GM21526 (cell line): Measurements from ENCODE around the gene DUSP2.
"Not testable (repeated sequence)": the region's sequence is repeated elsewhere in the genome, so short reads cannot be mapped to it uniquely, and the experiment has no call there.

Experiments used
- ATAC-seq: cut with Tn5 transposase; IDR thresholded peaks from one replicate; pipeline ENCODE4 v1.9.1; 2021; ENCODE audit warnings: moderate library complexity; ENCODE audit not compliant: unreplicated experiment, low FRiP score

DUSP2 gene

GRCh38 chr2:96163768-96164429 is 18.7 kb upstream of the DUSP2 start:
- peak; percentile 57 for ATAC-seq

GRCh38 chr2:96163415-96163767 is 18.2 kb upstream of the DUSP2 start:
- ATAC-seq, result peak; percentile 14

GRCh38 chr2:96161898-96162297 is 16.7 kb upstream of the DUSP2 start:
- ATAC-seq, result no peak

- not testable (repeated sequence) for ATAC-seq
Observed at GRCh38 chr2:96160366-96160765, 15.1 kb upstream of the DUSP2 start.

DNA sequence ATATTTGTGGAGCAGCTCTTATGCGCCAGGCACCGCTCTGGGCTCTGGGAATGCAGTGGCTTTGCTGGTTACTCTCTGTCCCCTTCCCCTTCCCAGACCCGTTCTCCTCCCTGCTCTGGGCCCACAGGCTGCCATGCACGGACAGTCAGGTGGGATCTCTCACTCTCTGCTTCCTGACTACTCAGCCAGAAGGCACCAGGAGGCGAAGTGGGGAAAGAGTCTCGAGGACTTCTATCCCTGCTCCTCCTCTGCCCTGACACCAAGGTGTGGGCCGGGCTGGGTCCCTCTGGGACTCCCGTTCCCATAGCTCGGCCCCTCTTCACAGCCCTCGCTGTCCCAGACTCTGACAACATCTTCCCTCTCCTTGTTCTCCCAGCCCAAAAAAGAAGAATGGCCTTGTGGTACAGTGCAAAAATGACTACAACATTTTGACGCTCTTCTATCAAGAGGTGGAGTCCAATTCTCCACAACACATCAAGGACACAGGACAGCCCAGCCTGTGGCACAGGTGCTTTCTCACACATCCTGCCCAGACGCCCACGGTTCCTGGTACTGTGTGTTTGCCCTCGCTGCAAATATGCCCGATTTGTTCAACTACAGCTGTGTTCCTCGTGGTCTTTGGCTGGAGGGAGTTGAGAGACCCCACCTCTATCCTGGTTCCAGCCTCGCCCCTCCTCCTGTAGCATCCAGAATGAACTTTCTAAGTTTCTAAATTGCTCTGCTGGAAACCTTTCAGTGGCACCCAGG is 14.0 kb upstream of the DUSP2 start:
- no peak for ATAC-seq

DNA sequence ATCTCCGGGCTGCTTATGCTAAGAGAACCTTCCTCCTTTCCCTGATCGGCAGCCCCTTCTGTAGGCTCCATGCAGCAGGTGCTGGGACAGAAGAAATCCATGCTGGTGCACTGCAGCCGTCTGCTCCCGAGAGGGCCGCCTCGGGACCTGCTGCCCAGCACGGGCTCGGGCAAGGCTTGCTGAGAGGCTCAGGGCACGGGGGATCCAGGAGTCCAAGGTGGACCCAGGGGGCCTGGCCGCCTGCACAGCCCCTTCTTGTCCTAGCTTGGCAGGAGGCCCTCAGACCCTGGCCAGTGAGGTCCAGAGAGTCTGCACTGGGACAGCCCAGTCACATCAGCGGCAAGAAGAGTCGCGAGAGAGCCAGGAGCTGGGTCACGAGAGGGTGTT is 13.3 kb upstream of the DUSP2 start:
- no peak for ATAC-seq

DNA sequence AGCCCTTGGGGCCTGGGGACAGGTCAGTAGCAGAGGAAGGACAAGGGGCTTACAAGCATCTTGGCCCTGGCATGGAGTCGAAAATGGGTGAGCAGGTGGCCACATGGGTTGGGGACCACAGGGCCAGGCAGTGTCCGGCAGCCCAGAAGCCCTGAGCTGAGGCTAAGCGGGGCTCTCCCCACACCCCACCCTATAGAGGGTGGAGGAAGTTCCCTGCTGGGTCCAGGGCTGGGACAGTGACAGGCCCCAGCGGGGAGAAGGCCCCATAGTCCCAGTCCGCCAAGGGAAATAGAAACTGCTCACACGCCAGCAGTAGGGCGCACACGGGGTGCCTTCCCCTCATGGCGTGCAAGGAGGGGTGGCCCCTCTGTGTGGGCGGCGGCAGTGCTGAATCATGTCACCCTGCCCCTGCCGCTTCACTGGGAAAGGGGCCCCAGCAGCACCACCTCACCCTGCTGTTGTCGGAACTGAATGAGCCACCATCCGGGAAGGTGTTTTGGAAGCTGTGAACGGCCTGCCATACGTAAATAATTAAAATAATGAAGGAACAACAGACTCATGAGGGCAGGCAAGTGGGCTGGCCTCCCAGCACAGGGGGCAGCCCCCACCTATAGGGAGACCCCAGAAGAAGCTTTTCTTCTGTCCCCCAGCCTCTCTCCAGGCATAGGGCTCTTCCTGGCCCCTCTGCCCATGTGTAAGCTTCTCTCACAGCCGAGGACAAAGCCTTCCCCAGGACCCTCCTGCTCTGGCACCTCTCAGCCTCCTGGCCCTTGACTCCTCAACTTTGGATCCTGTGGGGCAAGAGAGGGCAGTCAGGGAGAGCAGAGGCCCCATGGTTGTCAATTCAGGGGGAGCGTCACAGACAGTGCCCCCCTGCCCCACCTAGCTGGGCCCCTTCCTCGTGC is 12.7 kb upstream of the DUSP2 start:
- no peak for ATAC-seq

- no peak for ATAC-seq
Observed at GRCh38 chr2:96156926-96157648, 11.8 kb upstream of the DUSP2 start.

GRCh38 chr2:96156011-96156820 is 11.0 kb upstream of the DUSP2 start:
- ATAC-seq, result no peak

- no peak for ATAC-seq
Observed at GRCh38 chr2:96154506-96155380, 9.5 kb upstream of the DUSP2 start.

DNA sequence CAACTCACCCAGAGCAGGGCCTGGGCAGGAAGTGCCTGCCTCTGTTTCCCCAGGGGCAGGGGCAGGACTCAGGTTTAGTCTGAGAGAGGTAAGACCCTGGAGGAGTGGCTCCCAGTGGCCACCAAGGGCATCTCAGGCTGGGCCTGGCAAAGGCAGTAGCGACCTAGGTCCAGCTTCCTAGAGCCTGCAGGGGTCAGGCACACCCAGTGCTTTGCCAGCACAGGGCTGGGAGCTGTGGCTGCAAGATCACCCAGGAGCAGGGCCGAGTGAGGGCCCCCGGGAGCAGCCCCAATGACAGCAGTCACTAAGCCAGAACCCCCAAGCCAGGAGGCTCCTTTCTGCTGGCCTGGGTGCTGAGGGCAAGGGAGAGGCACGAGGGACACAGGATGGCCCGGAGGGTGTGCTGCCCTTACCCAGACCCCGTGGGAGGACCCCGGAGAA is 8.8 kb upstream of the DUSP2 start:
- ATAC-seq, result no peak

GRCh38 chr2:96153291-96153713 is 8.1 kb upstream of the DUSP2 start:
- ATAC-seq, result no peak

- ATAC-seq, result no peak
Observed at GRCh38 chr2:96152304-96153161, 7.3 kb upstream of the DUSP2 start.

GRCh38 chr2:96151595-96152303 is 6.5 kb upstream of the DUSP2 start:
- ATAC-seq, result no peak

DNA sequence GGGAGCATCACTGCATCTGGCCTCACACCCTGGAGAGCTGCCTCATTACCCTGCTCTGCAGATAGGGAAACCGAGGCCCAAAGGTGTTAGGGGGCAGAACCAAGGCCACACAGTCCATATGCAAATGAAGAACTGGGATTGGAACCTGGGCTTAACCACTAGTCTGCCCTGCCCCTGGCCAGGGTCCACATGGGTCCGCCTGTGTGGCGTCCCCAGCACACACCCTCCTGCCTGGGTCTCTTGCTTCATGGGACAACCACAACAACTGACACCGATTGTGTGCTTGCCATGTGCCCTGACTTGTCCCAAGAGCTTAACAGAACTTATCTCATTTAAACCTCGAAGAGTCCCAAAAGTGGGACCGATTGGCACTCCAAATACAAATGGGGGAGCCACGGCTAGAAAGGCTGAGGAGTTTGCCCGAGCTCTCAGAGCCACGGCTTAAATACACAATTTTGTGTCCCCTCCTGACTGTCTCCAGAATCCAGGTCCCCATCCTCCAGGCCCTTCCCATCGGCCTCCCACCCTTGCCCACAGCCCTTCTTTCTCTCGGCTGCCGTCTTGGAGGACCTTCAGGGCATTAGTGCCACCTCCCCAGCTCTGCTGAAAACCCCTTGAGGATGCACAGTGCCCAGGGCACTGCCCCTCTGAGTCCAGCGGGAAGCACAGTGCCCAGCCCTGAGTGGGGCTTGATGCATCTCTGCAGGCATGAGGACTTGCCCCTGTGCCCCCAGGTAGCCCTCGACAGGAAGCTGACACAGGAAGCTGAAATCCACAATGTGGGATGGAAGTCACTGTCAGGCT is 5.8 kb upstream of the DUSP2 start:
- no peak for ATAC-seq

DNA sequence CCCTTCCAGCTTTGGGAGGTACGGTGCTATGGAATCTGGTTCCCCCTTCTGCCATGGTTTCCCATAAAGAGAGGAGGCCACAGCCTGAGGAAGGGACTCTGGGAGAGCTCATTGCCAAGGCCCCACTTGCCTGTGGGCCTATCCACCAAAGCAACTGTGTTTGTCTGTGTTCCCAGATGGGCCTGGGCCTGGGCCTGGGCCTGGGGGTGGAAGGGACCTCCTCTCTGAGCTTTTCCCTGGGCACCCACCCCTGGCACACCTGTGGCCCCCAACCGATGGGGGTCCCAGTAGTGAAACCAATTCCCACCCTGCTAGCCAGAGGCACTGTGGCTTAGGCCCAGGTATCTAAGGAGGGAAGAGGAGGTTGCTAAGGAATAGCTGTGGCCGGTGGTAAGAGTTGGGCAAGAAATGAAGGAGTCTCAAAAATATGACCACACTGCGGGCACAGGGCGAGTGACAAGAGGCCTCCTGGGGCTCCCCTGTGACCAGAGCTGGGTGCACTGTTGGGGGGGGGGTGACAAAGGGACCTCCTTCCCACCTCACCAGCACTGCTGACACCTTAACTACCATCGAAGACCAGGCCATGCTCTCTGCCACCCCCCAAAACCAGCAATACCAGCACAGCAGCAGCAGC is 4.9 kb upstream of the DUSP2 start:
- no peak for ATAC-seq
